ENCODE results near the gene ASPA. TPM values are rescaled to one million over a fixed set of nuclear protein-coding genes. Genes with fewer than 3 reads are reported as not detected.
A peak's percentile ranks its signal among the peaks of the same experiment; 100 is the strongest.
"Not testable (repeated sequence)": the region's sequence is repeated elsewhere in the genome, so short reads cannot be mapped to it uniquely, and the experiment has no call there.

Gene ASPA
- 44.9 TPM for total RNA-seq
- polyA plus RNA-seq = 2.8 TPM

DNA sequence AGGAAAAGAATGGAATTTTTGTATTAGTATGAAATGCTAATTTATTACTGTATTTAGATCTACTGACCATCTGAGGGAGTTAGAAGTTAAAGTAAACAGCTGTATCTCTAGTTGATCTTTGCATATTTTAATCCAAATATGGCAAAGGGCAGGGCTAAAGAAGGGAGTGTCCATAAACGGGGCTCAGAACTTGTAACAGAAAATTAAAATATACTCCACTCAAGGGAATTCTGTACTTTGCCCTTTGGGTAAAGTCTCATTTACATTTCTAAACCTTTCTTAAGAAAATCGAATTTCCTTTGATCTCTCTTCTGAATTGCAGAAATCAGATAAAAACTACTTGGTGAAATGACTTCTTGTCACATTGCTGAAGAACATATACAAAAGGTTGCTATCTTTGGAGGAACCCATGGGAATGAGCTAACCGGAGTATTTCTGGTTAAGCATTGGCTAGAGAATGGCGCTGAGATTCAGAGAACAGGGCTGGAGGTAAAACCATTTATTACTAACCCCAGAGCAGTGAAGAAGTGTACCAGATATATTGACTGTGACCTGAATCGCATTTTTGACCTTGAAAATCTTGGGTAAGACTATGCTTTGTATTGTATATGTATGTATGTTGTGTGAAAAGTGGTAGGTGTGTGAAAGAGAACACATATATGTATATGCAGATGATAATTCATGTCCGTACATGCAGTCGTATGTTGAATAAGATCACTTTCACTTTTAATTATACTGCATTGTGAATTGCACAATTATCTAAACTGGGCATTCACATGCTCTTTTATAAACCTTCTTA is at the start of gene ASPA:
ASPA (plus strand) TSS at position 186 of the 799 bp plus-strand sequence; CDS start at position 349, 163 bp downstream.
- no peak for DNase-seq (ENCODE audit: extremely low spot score)
- Histone ChIP-seq H3K4me1 (ENCODE audit: insufficient read depth) (no peaks in the 10 kb centered on the region), H3K36me3 (ENCODE audit: insufficient read depth) (no peaks in the 10 kb centered on the region), H3K4me3 (ENCODE audit: low read depth, low read length) (peak within 1 kb of the TSS; percentile 38), H3K27ac (ENCODE audit: low read depth) (peak within 1 kb of the TSS; percentile 74)
- 33% methylated on average over 7 of the region's 7 CpGs for WGBS

DNA sequence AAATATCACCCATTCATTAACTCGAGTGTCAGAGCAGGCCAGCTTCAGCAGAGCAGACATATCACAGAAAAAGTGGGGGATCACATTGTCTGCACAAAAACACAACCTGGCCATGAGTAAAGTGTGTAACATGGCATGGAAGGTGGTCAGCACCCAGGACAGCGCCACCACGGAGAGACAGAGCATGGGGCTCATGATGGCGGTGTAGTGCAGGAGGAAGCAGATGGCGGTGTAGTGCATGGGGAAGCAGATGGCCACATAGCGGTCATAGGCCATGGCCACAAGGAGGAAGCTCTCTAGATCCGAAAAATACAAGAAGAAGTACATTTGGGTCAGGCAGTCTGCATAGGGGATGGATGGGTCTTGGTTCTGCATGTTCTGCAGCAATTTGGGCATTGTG is 42.6 kb upstream of the ASPA start:
- H3K4me1 ChIP-seq (ENCODE audit: insufficient read depth); H3K36me3 ChIP-seq (ENCODE audit: insufficient read depth); DNase-seq (ENCODE audit: extremely low spot score); H3K27ac ChIP-seq (ENCODE audit: low read depth); H3K4me3 ChIP-seq (ENCODE audit: low read depth, low read length): not testable (repeated sequence)
- 33% methylated on average over 7 of the region's 7 CpGs for WGBS

DNA sequence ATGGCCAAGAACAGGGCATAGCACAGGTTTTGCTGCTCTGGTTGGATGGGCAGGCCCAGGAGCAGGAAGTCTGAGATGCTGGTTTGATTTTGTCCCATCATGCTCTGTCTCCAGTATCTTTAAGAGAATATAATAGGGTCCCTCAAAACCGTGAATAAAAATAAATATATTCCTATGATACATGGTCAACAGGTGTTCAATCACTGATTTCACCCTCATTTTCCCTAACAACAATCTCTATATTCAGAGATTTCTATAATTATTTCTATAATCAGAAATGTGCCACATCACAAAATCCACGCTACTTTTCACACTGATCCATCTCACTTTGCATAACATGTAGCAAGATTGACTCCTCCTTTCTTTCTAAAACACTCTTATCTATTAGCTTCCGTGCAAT is 42.1 kb upstream of the ASPA start, which contains the start of gene OR1E2:
OR1E2 (minus strand) TSS at position 101 of the 400 bp plus-strand sequence; CDS start at position 101, 0 bp downstream.
- WGBS = 78% methylated on average over 3 of the region's 3 CpGs
- Histone ChIP-seq H3K4me3 (ENCODE audit: low read depth, low read length) (no peak within 1 kb of the TSS), H3K4me1 (ENCODE audit: insufficient read depth) (no peaks in the 10 kb centered on the region), H3K27ac (ENCODE audit: low read depth) (no peak within 1 kb of the TSS), H3K36me3 (ENCODE audit: insufficient read depth) (no peaks in the 10 kb centered on the region)
- no peak for DNase-seq (ENCODE audit: extremely low spot score)

DNA sequence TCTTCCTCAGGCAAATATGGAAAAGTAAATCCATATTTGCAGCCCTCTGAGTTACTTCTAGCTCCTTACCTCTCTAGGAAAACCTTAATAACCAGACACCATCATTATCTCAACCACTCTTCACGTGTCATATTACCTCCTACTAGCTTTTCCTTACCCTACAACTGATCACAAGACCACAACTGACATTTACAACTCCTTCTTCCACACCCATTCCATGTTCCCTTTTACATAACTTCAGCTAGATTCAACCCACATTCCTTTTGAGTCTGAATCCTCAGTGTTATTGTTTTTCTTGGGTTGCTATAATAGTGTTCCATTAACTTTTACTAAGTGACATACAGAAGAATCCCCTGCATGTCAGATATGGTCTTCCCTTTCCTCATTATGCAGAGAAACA is 37.4 kb upstream of the ASPA start:
- Histone ChIP-seq H3K27ac (ENCODE audit: low read depth) (no peak overlapping the region), H3K4me1 (ENCODE audit: insufficient read depth) (no peaks in the 10 kb centered on the region), H3K4me3 (ENCODE audit: low read depth, low read length) (no peak overlapping the region), H3K36me3 (ENCODE audit: insufficient read depth) (no peaks in the 10 kb centered on the region)
- 58% methylated on average over 1 of the region's 1 CpG for WGBS
- DNase-seq (ENCODE audit: extremely low spot score) = no peak

DNA sequence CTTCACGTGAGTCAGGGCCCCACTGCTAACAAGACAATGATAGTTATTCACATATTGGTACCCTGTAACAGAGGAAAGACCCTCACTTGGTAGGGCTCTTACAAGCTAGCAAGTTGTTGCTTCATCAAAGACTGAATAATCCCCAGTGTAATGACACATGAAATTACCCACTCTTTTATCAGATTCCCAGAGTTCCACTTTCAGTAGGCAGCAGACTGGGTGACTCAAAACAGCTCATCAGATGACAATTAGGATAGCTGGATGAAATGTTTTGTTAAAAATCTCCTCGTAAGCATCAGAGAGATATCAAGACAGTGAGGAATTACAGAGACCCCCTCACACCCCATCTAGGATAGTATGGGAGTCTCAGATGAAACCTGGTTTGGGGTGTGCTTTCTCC is 35.3 kb upstream of the ASPA start:
- Histone ChIP-seq H3K36me3 (ENCODE audit: insufficient read depth) (no peaks in the 10 kb centered on the region), H3K27ac (ENCODE audit: low read depth) (no peak overlapping the region), H3K4me3 (ENCODE audit: low read depth, low read length) (no peak overlapping the region), H3K4me1 (ENCODE audit: insufficient read depth) (no peaks in the 10 kb centered on the region)
- 54% methylated on average over 2 of the region's 2 CpGs for WGBS
- DNase-seq (ENCODE audit: extremely low spot score) = no peak

DNA sequence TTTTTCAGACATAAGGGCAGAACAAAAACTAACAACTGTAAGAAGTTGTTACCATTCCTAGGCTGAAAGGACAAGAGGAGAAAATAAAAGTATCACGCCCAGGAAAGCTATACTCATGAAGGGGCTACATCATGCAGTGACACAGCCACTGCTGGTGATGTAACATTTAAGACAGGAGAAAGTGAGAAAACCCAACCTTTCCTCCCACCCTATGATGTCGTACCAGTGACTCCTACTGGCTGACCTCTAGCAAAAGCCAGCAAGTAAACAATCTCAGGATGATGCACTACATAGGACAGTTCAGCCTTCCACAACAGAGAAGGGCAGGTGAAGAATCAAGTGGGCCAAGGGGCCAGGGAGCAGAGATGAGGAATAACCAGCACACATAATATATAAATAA is 28.2 kb upstream of the ASPA start:
- DNase-seq (ENCODE audit: extremely low spot score) = no peak
- no peaks in the 10 kb centered on the region for H3K4me1 ChIP-seq (ENCODE audit: insufficient read depth)
- WGBS = 56% methylated on average over 2 of the region's 2 CpGs
- no peaks in the 10 kb centered on the region for H3K36me3 ChIP-seq (ENCODE audit: insufficient read depth)
- no peak overlapping the region for H3K27ac ChIP-seq (ENCODE audit: low read depth)
- no peak overlapping the region for H3K4me3 ChIP-seq (ENCODE audit: low read depth, low read length)

DNA sequence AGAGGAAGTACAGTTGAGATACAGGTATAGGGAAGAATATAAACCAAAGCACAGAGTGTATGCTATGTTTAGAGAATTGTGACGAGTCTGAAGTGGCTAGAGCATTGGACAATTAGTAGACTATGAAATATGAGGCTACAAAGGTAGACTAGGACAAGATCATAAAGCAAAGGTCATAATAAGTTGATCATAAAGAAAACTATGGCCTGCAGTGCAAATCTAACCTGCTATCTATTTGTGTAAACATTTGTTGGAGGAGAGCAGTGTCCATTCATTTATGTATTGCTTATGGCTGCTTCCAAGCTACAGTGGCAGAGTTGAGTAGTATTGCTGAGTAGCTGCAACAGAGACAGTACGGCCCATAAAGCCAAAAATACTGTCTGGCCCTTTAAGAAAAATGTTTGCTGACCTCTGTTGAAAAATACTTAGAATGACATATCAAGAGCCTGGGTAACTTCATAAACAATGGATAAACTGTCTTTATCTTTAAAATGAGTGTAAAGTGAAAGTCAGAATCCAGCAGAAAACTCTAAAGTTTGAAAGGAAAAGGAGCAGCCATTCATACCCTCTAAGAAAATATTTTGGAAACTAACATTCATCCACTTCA is 27.6 kb upstream of the ASPA start:
- no peak for DNase-seq (ENCODE audit: extremely low spot score)
- Histone ChIP-seq H3K36me3 (ENCODE audit: insufficient read depth) (no peaks in the 10 kb centered on the region), H3K4me3 (ENCODE audit: low read depth, low read length) (no peak overlapping the region), H3K27ac (ENCODE audit: low read depth) (no peak overlapping the region), H3K4me1 (ENCODE audit: insufficient read depth) (no peaks in the 10 kb centered on the region)
- WGBS = 34% methylated on average over 2 of the region's 2 CpGs

DNA sequence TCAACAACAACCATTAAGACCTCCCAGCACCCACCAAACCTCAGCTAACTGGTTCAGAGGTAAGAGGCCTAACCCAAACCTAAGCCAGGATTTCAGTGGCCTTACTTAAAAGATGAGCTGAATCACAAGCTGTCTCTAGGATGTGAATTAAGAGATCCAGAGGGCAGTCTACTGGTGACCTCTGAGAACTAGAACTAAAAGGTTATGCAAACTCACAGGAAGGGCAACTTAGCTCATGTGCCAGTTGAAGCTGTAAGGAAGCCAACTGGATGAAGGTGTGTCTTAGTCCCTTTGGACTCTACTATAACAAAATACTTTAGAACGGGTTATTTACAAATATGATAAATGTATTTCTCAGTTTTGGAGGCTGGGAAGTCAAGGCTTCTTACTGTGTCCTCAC is 9.4 kb upstream of the ASPA start:
- WGBS = 80% methylated on average over 1 of the region's 1 CpG
- not testable (repeated sequence) for H3K27ac ChIP-seq (ENCODE audit: low read depth); H3K4me3 ChIP-seq (ENCODE audit: low read depth, low read length); H3K36me3 ChIP-seq (ENCODE audit: insufficient read depth); H3K4me1 ChIP-seq (ENCODE audit: insufficient read depth); DNase-seq (ENCODE audit: extremely low spot score)

DNA sequence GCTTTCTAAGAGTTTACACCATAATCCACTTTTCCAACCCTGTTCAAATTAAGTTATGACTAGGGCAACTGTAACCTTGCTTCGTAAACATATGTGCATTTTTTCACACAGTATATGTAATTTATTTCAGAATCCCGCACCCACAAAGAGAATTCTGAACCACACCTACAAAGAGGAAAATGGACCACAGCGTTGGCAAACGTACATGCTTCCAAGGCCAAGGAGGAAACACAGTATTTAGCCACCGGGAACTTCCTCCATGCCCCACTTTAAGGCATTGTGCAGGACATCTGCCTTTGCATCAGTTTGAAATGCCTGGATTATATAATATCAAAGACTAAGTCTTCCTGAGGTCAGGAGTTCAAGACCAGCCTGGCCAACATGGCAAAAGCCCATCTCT is 6.3 kb upstream of the ASPA start:
- WGBS = 79% methylated on average over 5 of the region's 5 CpGs
- Histone ChIP-seq H3K27ac (ENCODE audit: low read depth) (no peak overlapping the region), H3K36me3 (ENCODE audit: insufficient read depth) (no peaks in the 10 kb centered on the region), H3K4me3 (ENCODE audit: low read depth, low read length) (no peak overlapping the region), H3K4me1 (ENCODE audit: insufficient read depth) (no peaks in the 10 kb centered on the region)
- no peak for DNase-seq (ENCODE audit: extremely low spot score)

DNA sequence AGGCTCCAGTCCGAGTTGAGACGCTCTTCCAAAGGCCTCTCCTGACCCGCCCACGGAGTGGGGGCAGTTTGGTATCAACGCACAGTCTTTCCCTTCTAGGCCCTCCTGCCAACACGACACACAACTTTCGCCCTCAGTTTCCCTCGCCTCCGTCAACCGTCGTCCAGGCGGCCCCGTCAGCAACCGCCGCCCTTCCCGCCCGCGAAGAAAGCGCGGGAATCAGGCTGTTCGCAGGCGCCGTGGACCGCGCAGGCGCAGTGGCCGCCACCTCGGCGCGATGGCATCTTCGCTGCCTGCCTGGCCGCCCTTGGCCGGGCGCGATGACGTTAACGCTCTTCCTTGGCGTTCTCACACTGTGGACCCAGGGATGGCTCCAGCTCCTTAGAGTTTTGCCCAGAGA is 4.2 kb upstream of the ASPA start, which contains the start of gene SPATA22:
SPATA22 (minus strand) TSS at position 221 of the 400 bp plus-strand sequence. CDS start 2,494 bp downstream, outside the sequence.
- DNase-seq (ENCODE audit: extremely low spot score) = no peak
- no peaks in the 10 kb centered on the region for H3K4me1 ChIP-seq (ENCODE audit: insufficient read depth)
- no peaks in the 10 kb centered on the region for H3K36me3 ChIP-seq (ENCODE audit: insufficient read depth)
- no peak within 1 kb of the TSS for H3K4me3 ChIP-seq (ENCODE audit: low read depth, low read length)
- WGBS = 93% methylated on average over 38 of the region's 38 CpGs
- H3K27ac ChIP-seq (ENCODE audit: low read depth) = no peak within 1 kb of the TSS

DNA sequence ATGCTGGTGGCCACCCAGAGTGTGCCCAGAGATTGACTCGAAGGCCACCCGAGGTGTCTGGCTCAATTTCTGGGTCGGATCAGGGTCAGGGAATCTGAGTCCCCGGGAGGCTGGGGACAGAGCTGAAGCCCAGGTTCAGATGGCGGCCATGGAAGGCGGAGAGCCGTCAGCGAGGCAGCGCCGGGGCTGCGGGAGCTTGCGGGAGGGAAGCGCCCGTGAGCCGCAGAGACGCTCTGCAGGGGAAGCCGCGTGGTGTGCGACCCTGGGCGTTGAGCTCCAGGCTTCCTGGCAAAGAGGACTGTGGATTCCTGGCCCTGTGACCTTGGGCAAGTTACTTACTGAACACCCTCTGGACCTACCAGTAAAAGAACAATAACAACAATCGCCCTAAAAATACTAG is 3.7 kb upstream of the ASPA start:
- H3K4me3 ChIP-seq (ENCODE audit: low read depth, low read length) = no peak overlapping the region
- no peaks in the 10 kb centered on the region for H3K4me1 ChIP-seq (ENCODE audit: insufficient read depth)
- DNase-seq (ENCODE audit: extremely low spot score) = no peak
- WGBS = 96% methylated on average over 21 of the region's 21 CpGs
- H3K27ac ChIP-seq (ENCODE audit: low read depth) = no peak overlapping the region
- no peaks in the 10 kb centered on the region for H3K36me3 ChIP-seq (ENCODE audit: insufficient read depth)

DNA sequence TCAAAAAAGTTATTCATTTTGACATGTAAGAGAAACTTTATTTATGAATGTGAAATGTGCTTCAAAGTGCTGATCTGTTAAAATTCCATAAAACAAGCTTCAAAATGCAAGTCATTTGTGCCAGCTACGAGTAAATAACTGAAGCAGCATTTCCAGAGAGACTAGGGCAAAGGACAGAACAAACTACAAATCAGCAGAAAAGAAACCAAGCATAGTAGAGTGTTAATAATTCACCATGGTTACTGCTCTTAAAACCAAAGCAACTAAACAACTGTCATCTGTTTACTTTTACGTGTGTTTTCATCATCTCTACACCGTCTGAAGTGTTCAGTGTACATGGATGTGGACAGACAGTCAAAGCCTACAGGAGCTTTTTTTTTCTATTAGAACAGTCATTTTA is 1.6 kb upstream of the ASPA start:
- no peaks in the 10 kb centered on the region for H3K4me1 ChIP-seq (ENCODE audit: insufficient read depth)
- peak; percentile 35 for DNase-seq (ENCODE audit: extremely low spot score)
- 20% methylated on average over 3 of the region's 3 CpGs for WGBS
- H3K4me3 ChIP-seq (ENCODE audit: low read depth, low read length) = no peak overlapping the region
- H3K36me3 ChIP-seq (ENCODE audit: insufficient read depth) = no peaks in the 10 kb centered on the region
- H3K27ac ChIP-seq (ENCODE audit: low read depth) = peak overlapping the region; percentile 50

DNA sequence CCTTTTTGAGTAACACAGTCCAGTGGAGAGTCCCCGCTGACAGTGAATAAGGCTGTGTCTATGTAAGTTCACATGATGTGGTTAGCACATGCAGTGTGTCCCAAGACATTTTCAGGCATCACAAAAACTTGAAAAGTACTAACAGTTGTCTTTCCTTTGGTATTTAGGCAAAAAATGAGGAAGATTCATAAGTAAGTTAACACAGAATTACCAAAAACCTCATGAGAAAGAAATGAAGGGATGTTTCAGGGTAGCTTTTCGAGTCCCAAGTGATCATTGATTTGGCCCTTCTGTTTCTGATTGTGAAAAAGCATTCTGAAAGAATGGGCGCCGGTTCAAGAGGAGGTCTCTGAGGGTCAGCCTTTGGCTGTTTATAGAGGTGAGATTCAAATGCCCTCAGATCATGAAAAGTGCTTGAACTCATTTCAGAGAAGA is 529 bp upstream of the ASPA start:
- H3K4me3 ChIP-seq (ENCODE audit: low read depth, low read length) = no peak overlapping the region
- no peak for DNase-seq (ENCODE audit: extremely low spot score)
- 59% methylated on average over 4 of the region's 4 CpGs for WGBS
- H3K36me3 ChIP-seq (ENCODE audit: insufficient read depth) = no peaks in the 10 kb centered on the region
- H3K27ac ChIP-seq (ENCODE audit: low read depth) = peak overlapping the region; percentile 50
- H3K4me1 ChIP-seq (ENCODE audit: insufficient read depth) = no peaks in the 10 kb centered on the region

DNA sequence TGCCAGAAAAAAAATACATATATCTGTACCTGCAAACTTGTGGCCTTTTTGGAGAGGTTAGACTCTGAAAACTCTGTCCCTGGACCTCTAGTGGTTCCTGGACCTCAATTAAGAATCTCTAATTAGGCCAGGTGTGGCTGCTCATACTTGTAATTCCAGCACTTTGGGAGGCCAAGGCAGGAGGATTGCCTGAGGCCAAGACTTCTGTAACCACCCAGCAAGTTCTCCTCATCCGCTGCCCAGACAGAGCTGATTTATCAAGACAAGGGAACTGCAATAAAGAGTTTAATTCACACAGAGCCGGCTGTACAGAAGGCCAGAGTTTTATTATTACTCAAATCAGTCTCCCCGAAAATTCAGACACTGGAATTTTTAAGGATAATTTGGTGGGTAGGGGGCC is 4.2 kb downstream of the ASPA start:
- H3K27ac ChIP-seq (ENCODE audit: low read depth) = no peak overlapping the region
- H3K4me3 ChIP-seq (ENCODE audit: low read depth, low read length) = no peak overlapping the region
- no peaks in the 10 kb centered on the region for H3K4me1 ChIP-seq (ENCODE audit: insufficient read depth)
- no peaks in the 10 kb centered on the region for H3K36me3 ChIP-seq (ENCODE audit: insufficient read depth)
- no peak for DNase-seq (ENCODE audit: extremely low spot score)
- 74% methylated on average over 3 of the region's 3 CpGs for WGBS
